K562 (cell line): ENCODE data around the gene GON4L. TPM values are rescaled to one million over a fixed set of nuclear protein-coding genes. Genes with fewer than 3 reads are reported as not detected.
A peak's percentile ranks its signal among the peaks of the same experiment; 100 is the strongest.

Experiments
- ATAC-seq: fragments of 200-7000 bp; cut with Tn5 transposase; 3 replicates; pipeline ENCODE4 v1.9.1; 2020; ENCODE audit warnings: moderate library complexity
- BruUV-seq: library from RNA; stranded (reverse); fragments of 400-500 nt; replicated peaks from 2 replicates; lab custom pipeline; 2021; lab: Mats Ljungman, UMichigan
- CTCF ChIA-PET: fragments of 300-600 bp; formaldehyde crosslinking; extraction: SDS; loops from one replicate; lab custom pipeline; 2021; ENCODE audit warnings: low intra/inter-chr PET ratio; lab: Yijun Ruan, JAX
- POLR2A ChIA-PET: fragments of 300-600, 350-650 bp; sonication (Branson Sonifier 250); formaldehyde crosslinking; extraction: SDS; loops from one replicate; lab custom pipeline; 2021; ENCODE audit warnings: antibody characterized with exemption, inconsistent platforms; lab: Yijun Ruan, JAX
- DNase-seq, 4 experiments: peaks; one replicate each; pipeline versions ENCODE4 v3.0.0 to v3.0.0-alpha.2; 2011 to 2018; ENCODE audit warnings: low spot score in 3 of 4, mixed read lengths in 3 of 4; ENCODE audit errors: extremely low read depth in 1 of 4
- FAIRE-seq: peaks from 2 replicates; lab custom pipeline; 2011; peaks lifted over from hg19 to GRCh38; lab: Jason Lieb, UNC
- H2AFZ ChIP-seq: 2 replicates; pipeline ENCODE4 v1.6.0; 2011; ENCODE audit warnings: low read depth, low read length, control low read depth, inconsistent platforms
- H3K27ac ChIP-seq: fragments of 200-600 bp; 3 replicates; pipeline ENCODE4 v1.8.0; 2011; ENCODE audit warnings: low read depth, mild to moderate bottlenecking, control low read depth, inconsistent platforms, low read length, moderate library complexity, mixed read lengths; ENCODE audit errors: extremely low read depth
- H3K27me3 ChIP-seq, 2 experiments: fragments of 300-600 bp in 1 of 2; 2 replicates in 1 of 2; 3 replicates in 1 of 2; pipeline versions ENCODE4 v1.6.0 to v1.8.0; 2011; ENCODE audit warnings: inconsistent platforms in 2 of 2, low read length in 2 of 2, mild to moderate bottlenecking in 1 of 2, mixed read lengths in 1 of 2, moderate library complexity in 1 of 2; ENCODE audit not compliant: control insufficient read depth in 2 of 2, insufficient read depth in 2 of 2
- H3K36me3 ChIP-seq: fragments of 300-600 bp; 3 replicates; pipeline ENCODE4 v1.8.0; 2011; ENCODE audit warnings: mild to moderate bottlenecking, low read length, inconsistent platforms; ENCODE audit not compliant: control insufficient read depth, insufficient read depth
- H3K4me1 ChIP-seq, 2 experiments: fragments of 200-600 bp in 1 of 2; replicated peaks in 1 of 2; 2 replicates in 1 of 2; 3 replicates in 1 of 2; pipeline versions ENCODE4 v1.5.1 to v1.8.0; 2011; ENCODE audit warnings: inconsistent platforms in 2 of 2, low read length in 2 of 2, mild to moderate bottlenecking in 1 of 2, mixed read lengths in 1 of 2, moderate library complexity in 1 of 2; ENCODE audit not compliant: control insufficient read depth in 2 of 2, insufficient read depth in 2 of 2
- H3K4me2 ChIP-seq: 2 replicates; pipeline ENCODE4 v1.6.1; 2011; ENCODE audit warnings: low read length, control low read depth, inconsistent platforms, mixed read lengths; ENCODE audit not compliant: insufficient read depth
- H3K4me3 ChIP-seq: fragments of 200-600 bp; sonication (generic), shearing (Covaris generic); 2 replicates; pipeline ENCODE4 v1.5.1; 2016; ENCODE audit warnings: control low read depth, inconsistent platforms
- H3K79me2 ChIP-seq: fragments of 200-600 bp; 3 replicates; pipeline ENCODE4 v1.8.0; 2011; ENCODE audit warnings: low read length, inconsistent platforms; ENCODE audit not compliant: control insufficient read depth, insufficient read depth
- H3K9ac ChIP-seq, 2 experiments: 2 replicates each; pipeline versions ENCODE4 v1.6.0 to v1.6.1; 2011; ENCODE audit warnings: low read depth in 2 of 2, low read length in 2 of 2, control low read depth in 1 of 2, inconsistent platforms in 1 of 2, mild to moderate bottlenecking in 1 of 2, mixed read lengths in 1 of 2; ENCODE audit not compliant: insufficient read depth in 1 of 2
- H3K9me1 ChIP-seq: one replicate; pipeline ENCODE4 v1.6.0; 2011; ENCODE audit warnings: inconsistent platforms, mild to moderate bottlenecking, low read length, moderate library complexity; ENCODE audit not compliant: control insufficient read depth, insufficient read depth
- H3K9me3 ChIP-seq: replicated peaks from 2 replicates; pipeline ENCODE4 v1.5.1; 2011; ENCODE audit warnings: low read depth, low read length, inconsistent platforms; ENCODE audit not compliant: control insufficient read depth, insufficient read depth
- H4K20me1 ChIP-seq: replicated peaks from 2 replicates; pipeline ENCODE4 v1.6.1; 2011; ENCODE audit warnings: low read length, inconsistent platforms, mixed read lengths; ENCODE audit not compliant: control insufficient read depth, insufficient read depth
- ARID3B ChIP-seq: fragments of 250-450 bp; sonication (Bioruptor Pico); IDR thresholded peaks from 2 replicates; pipeline ENCODE4 v1.4.0; 2020; ENCODE audit warnings: borderline replicate concordance
- CTCF ChIP-seq, 3 experiments: IDR thresholded peaks in 2 of 3; conservative IDR thresholded peaks in 1 of 3; 2 replicates each; pipeline ENCODE4 v1.5.1; 2011 to 2012; ENCODE audit warnings: low read length in 3 of 3, mild to moderate bottlenecking in 3 of 3, control low read depth in 2 of 3, improper control_type of control experiment in 1 of 3, inconsistent platforms in 1 of 3, low read depth in 1 of 3, mixed read lengths in 1 of 3, moderate library complexity in 1 of 3; ENCODE audit not compliant: insufficient read depth in 2 of 3
- HDAC1 ChIP-seq, 2 experiments: fragments of 450-650 bp; IDR thresholded peaks; 2 replicates each; pipeline ENCODE4 v1.6.1; 2016 to 2017; ENCODE audit warnings: inconsistent platforms in 1 of 2, mild to moderate bottlenecking in 1 of 2, moderate library complexity in 1 of 2
- HEY1 ChIP-seq: fragments of 250-450 bp; sonication (Bioruptor Pico); IDR thresholded peaks from 2 replicates; pipeline ENCODE4 v1.5.0; 2020; ENCODE audit warnings: mild to moderate bottlenecking, moderate library complexity, borderline replicate concordance
- HOXB6 ChIP-seq: fragments of 250-450 bp; sonication (Bioruptor Pico); IDR thresholded peaks from 2 replicates; pipeline ENCODE4 v1.5.1; 2022; ENCODE audit warnings: mild to moderate bottlenecking, borderline replicate concordance
- MEF2D ChIP-seq: conservative IDR thresholded peaks from 2 replicates; pipeline ENCODE4 v1.6.1; 2016; ENCODE audit warnings: low read depth, missing genetic modification characterization, missing compliant biosample characterization
- NFYB ChIP-seq: IDR thresholded peaks from 2 replicates; pipeline ENCODE4 v1.6.1; 2011; ENCODE audit warnings: mild to moderate bottlenecking, moderate library complexity; ENCODE audit not compliant: insufficient read length; ENCODE audit errors: extremely low read depth
- RAD21 ChIP-seq, 2 experiments: fragments of 250-450 bp in 1 of 2; fragments of 450-650 bp in 1 of 2; sonication (Bioruptor Pico) in 1 of 2; formaldehyde crosslinking in 1 of 2; IDR thresholded peaks in 1 of 2; conservative IDR thresholded peaks in 1 of 2; 2 replicates each; pipeline versions ENCODE4 v1.4.0 to v1.8.0; 2020 to 2022; ENCODE audit warnings: mild to moderate bottlenecking in 2 of 2, moderate library complexity in 1 of 2
- ZNF766 ChIP-seq: fragments of 200-800 bp; sonication (Bioruptor generic); conservative IDR thresholded peaks from 2 replicates; pipeline ENCODE4 v1.6.1; 2016; ENCODE audit warnings: missing genetic modification characterization, missing compliant biosample characterization
- WGBS: fragments of 100-300 bp; shearing (Covaris generic); methylation state at CpG from one replicate; pipeline ENCODE4 v1.1.6; 2016; ENCODE audit warnings: low coverage, mixed read lengths; ENCODE audit not compliant: insufficient coverage; ENCODE audit errors: missing lambda C conversion rate; 5-methylcytosine and 5-hydroxymethylcytosine counted together
- in situ Hi-C: fragments of 300-500 bp; cut with MboI; formaldehyde crosslinking; loops from 4 replicates; pipeline ENCODE4 v1.15.0; 2018; ENCODE audit warnings: inconsistent platforms, mixed read lengths
- intact Hi-C: fragments of 100-400 bp; cut with micrococcal nuclease; formaldehyde crosslinking; loops from 2 replicates; pipeline ENCODE4 v1.14.2; 2022
- polyA plus RNA-seq, 8 experiments: library from polyadenylated mRNA; depleted of rRNA in 4 of 8; stranded (reverse) in 5 of 8; unstranded in 3 of 8; fragments of >200 nt; fragmentation: Nextera tagmentation in 2 of 8; fragmentation: Illumina TruSeq in 1 of 8; extraction: Ambion mirVana in 2 of 8; extraction: Trizol in 1 of 8; gene quantifications; 2 replicates each; pipeline versions ENCODE4 v1.2.1 to v1.2.3, GENCODE V29; 2011 to 2014; ENCODE audit warnings: inconsistent platforms in 1 of 8, missing spikeins in 1 of 8
- total RNA-seq, 7 experiments: library from RNA; depleted of rRNA in 6 of 7; stranded (reverse); fragments of >200 nt in 6 of 7; fragmentation: Illumina TruSeq in 2 of 7; extraction: Trizol in 2 of 7; gene quantifications; 2 replicates each; pipeline versions ENCODE4 v1.2.1 to v1.2.3, GENCODE V29; 2011 to 2021; ENCODE audit warnings: low replicate concordance in 1 of 7

The GON4L gene
- total and polyA plus RNA-seq, 9 of the 15 experiments (the other 6 are each of a cell fraction or from before 2014, with no cell fraction given), result 20.2 to 47.4 (median 33.6) TPM

- TF ChIP-seq ARID3B, result no peak
- no peak for TF ChIP-seq HOXB6 (CRISPR knock-in tag)
- no peak for TF ChIP-seq HDAC1 (IDR thresholded peaks at IDR 0.05)
- 0 out of 6 replicates have a peak, but pooled peaks of 1 of the 3 experiments have one; percentile 11 for TF ChIP-seq CTCF (IDR thresholded peaks at IDR 0.05 in 2 of 3, conservative IDR thresholded peaks at IDR 0.05 in 1 of 3; ENCODE audit: insufficient read depth in 2 of 3, low read depth in 1 of 3, low read length in 3 of 3)
- TF ChIP-seq NFYB, result no peak
- TF ChIP-seq ZNF766 (CRISPR knock-in tag), result no peak
- peak in 1 of 2 experiments; percentile 17; a peak in 1 of 4 replicates for TF ChIP-seq RAD21 (CRISPR knock-in tag; conservative IDR thresholded peaks at IDR 0.05 in 1 of 2, IDR thresholded peaks at IDR 0.05 in 1 of 2)
- no peak for TF ChIP-seq HEY1 (CRISPR knock-in tag)
- no peak for TF ChIP-seq MEF2D (tag)
- Histone ChIP-seq H3K4me2 (no peak overlapping the region), H3K9ac (no peak overlapping the region), H3K4me1 (no peaks in the 10 kb centered on the region; a peak in 1 of 5 replicates), H3K79me2 (no peaks in the 10 kb centered on the region), H3K9me3 (no peaks in the 10 kb centered on the region), H3K27me3 (no peaks in the 10 kb centered on the region; a peak in 1 of 5 replicates), H3K9me1 (no peaks in the 10 kb centered on the region), H4K20me1 (no peaks in the 10 kb centered on the region), H3K36me3 (no peaks in the 10 kb centered on the region), H2AFZ (peak overlapping the region; percentile 80), H3K4me3 (no peak overlapping the region), H3K27ac (no peak overlapping the region)
- ATAC-seq (peak; percentile 80), DNase-seq (peak in 1 of 4 experiments; percentile 45), FAIRE-seq (no peak)
- CTCF ChIA-PET, result no interaction called here
- intact Hi-C loops (no loop called here), in situ Hi-C loops (no loop called here)
- POLR2A ChIA-PET, result interaction anchor here (1.9 kb wide), 1 partner anchor 8 kb away, joined by 9 read pairs; the partner anchor contains the start of gene SYT11
- BruUV-seq, result no TSS peak
- WGBS, result 20% methylated on average over 8 of the region's 8 CpGs
Measured at GRCh38 chr1:155867766-155868165, 10.8 kb upstream of the GON4L start.
